ENCODE data around the gene FOXJ2. TPM values are rescaled to one million over a fixed set of nuclear protein-coding genes. Genes with fewer than 3 reads are reported as not detected.

The FOXJ2 gene
- total RNA-seq, 2 donors from 2014 or later, result 10.8 to 21.2 TPM

DNA sequence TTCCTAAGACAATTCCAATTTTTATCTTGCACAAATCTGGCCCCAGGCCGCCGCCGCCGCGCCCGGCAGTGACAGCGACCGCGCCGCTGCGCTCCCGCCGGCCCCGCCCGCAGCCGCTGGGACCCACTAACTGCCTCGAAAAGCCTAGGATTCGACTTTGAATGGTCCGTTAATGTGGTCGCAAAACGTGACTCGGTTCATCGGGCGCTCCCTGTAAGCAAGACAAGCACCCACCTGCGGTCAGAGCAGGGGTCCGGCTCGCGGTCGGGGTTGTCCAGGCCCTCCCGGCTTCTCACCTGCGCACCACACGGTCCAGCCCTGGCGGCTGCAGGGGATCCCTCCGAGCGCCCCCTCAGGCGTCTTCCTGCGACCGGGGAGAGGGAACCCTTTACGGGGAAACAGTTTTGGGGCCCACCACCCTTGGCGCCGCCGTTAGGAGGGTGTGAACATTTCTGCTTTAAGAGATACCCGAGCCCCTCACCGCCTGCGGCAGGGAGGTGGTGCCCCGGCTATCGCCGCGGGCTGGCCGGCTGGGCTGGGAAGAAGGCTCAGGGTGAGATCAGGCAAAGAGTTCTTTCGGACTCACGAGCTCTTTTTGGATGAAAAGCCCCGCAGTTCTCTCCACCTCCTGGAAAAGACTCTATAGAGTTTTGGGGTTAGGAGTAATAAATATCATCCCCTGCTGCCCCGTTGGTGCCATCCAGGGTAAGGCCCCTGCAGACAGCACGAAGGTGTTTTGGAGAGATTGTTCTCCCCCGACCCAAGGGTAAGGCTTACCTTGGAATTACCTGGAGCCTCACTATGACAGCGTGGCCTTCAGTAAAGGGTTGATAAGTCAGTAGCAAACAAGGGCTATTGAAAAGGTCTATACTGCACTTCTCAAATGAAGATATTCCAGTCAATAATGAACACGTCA, 13.6 kb upstream of the FOXJ2 start:
- Histone ChIP-seq H3K27me3 (ENCODE audit: control insufficient read depth, insufficient read depth, low read length, poor library complexity, severe bottlenecking) (no peaks in the 10 kb centered on the region), H3K27ac (ENCODE audit: low read depth, low read length) (no peak overlapping the region), H3K36me3 (ENCODE audit: control insufficient read depth, insufficient read depth, low read length) (no peaks in the 10 kb centered on the region), H3K9me3 (ENCODE audit: control insufficient read depth, low read length) (no peaks in the 10 kb centered on the region), H3K4me1 (ENCODE audit: control insufficient read depth, insufficient read depth, low read length) (no peaks in the 10 kb centered on the region), H3K9ac (ENCODE audit: extremely low read depth, low read length, poor library complexity, severe bottlenecking) (no peak overlapping the region), H3K4me3 (ENCODE audit: low read length) (peak overlapping the region; percentile 85)
- Mint-ChIP-seq H3K27me3 (ENCODE audit: insufficient read depth) (peaks cover 43% of the 10 kb centered on the region), H3K36me3 (ENCODE audit: low read depth) (no peaks in the 10 kb centered on the region), H3K9me3 (no peaks in the 10 kb centered on the region), H3K4me1 (peaks cover 4% of the 10 kb centered on the region), H3K27ac (peak overlapping the region; percentile 15), H3K4me3 (peak overlapping the region; percentile 61)
- 1 to 2% methylated on average over 38 to 58 of the region's 58 CpGs for WGBS, 2 experiments (ENCODE audit: insufficient coverage in 1 of 2, insufficient read length in 1 of 2)
- TF ChIP-seq, protein P1, sequence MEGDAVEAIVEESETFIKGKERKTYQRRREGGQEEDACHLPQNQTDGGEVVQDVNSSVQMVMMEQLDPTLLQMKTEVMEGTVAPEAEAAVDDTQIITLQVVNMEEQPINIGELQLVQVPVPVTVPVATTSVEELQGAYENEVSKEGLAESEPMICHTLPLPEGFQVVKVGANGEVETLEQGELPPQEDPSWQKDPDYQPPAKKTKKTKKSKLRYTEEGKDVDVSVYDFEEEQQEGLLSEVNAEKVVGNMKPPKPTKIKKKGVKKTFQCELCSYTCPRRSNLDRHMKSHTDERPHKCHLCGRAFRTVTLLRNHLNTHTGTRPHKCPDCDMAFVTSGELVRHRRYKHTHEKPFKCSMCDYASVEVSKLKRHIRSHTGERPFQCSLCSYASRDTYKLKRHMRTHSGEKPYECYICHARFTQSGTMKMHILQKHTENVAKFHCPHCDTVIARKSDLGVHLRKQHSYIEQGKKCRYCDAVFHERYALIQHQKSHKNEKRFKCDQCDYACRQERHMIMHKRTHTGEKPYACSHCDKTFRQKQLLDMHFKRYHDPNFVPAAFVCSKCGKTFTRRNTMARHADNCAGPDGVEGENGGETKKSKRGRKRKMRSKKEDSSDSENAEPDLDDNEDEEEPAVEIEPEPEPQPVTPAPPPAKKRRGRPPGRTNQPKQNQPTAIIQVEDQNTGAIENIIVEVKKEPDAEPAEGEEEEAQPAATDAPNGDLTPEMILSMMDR (conservative IDR thresholded peaks at IDR 0.05), result peak; percentile 69
- peak; percentile 98 for DNase-seq

DNA sequence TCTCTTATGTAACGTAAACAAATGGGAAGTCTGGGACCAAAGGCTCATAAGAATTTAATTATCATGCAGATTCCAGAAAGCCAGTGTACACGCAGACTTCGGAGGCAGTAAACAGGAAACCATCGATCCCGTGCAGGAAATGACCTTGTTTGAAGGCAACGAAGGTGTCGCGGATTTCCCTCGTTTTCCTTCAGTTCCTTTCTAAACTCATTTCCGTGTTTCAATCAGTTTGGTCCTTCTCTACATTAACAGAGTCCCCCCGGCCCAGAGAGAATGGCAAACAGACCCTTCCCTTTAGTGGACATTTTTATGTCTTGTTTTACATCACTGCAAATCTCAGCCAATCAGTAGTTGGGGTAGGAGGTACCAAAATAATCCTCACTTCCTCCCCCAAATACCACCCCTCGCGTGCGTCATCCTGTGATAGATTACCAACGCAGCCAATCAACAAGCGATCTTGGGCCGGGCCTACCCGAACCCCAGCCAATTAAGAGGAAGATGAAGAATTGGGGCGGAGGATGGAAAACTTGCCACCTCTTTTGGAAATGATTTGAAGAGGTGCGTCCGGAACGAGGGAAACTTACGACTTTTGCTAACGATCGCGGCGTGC, 6.1 kb upstream of the FOXJ2 start:
- Mint-ChIP-seq H3K27me3 (ENCODE audit: insufficient read depth) (peaks cover 1% of the 10 kb centered on the region), H3K9me3 (no peaks in the 10 kb centered on the region), H3K27ac (peak overlapping the region; percentile 100), H3K4me3 (peak overlapping the region; percentile 84), H3K4me1 (peaks cover 6% of the 10 kb centered on the region), H3K36me3 (ENCODE audit: low read depth) (no peaks in the 10 kb centered on the region)
- Histone ChIP-seq H3K4me1 (ENCODE audit: control insufficient read depth, insufficient read depth, low read length) (no peaks in the 10 kb centered on the region), H3K4me3 (ENCODE audit: low read length) (peak overlapping the region; percentile 87), H3K9ac (ENCODE audit: extremely low read depth, low read length, poor library complexity, severe bottlenecking) (peak overlapping the region; percentile 72), H3K27me3 (ENCODE audit: control insufficient read depth, insufficient read depth, low read length, poor library complexity, severe bottlenecking) (no peaks in the 10 kb centered on the region), H3K36me3 (ENCODE audit: control insufficient read depth, insufficient read depth, low read length) (no peaks in the 10 kb centered on the region), H3K27ac (ENCODE audit: low read depth, low read length) (peak overlapping the region; percentile 92), H3K9me3 (ENCODE audit: control insufficient read depth, low read length) (no peaks in the 10 kb centered on the region)
- WGBS, 2 experiments (ENCODE audit: insufficient coverage in 1 of 2, insufficient read length in 1 of 2), result 1 to 2% methylated on average over 20 to 27 of the region's 27 CpGs
- DNase-seq, result peak; percentile 100
- TF ChIP-seq, protein P1 (conservative IDR thresholded peaks at IDR 0.05), result no peak

DNA sequence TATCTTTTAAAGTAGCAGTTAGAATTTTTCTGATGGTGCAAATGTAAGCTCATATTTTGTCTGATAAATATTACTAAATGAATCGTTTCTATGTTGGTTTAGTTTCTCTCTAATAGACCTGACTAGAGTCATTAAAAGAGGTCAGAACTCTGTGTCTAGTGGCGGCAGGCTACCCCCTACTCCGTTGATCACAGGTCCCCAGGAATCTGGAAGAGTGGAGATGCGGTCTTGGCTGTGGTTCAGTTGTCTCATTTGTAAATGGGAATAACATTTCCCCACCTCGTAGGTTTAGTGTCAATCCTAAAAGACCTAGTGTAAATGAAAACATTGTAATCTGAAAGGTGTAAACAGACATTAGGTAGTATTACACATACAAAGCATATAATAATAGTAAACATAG, 4.7 kb upstream of the FOXJ2 start:
- no peaks in the 10 kb centered on the region for H3K27me3 ChIP-seq (ENCODE audit: control insufficient read depth, insufficient read depth, low read length, poor library complexity, severe bottlenecking)
- H3K9me3 Mint-ChIP-seq, result no peaks in the 10 kb centered on the region
- H3K4me3 ChIP-seq (ENCODE audit: low read length), result peak overlapping the region; percentile 87
- peaks cover 5% of the 10 kb centered on the region for H3K27me3 Mint-ChIP-seq (ENCODE audit: insufficient read depth)
- peaks cover 10% of the 10 kb centered on the region for H3K4me1 Mint-ChIP-seq
- H3K4me1 ChIP-seq (ENCODE audit: control insufficient read depth, insufficient read depth, low read length), result no peaks in the 10 kb centered on the region
- peak overlapping the region; percentile 20 for H3K27ac Mint-ChIP-seq
- WGBS, 2 experiments (ENCODE audit: insufficient coverage in 1 of 2, insufficient read length in 1 of 2), result 93 to 100% methylated on average over 3 to 5 of the region's 5 CpGs
- TF ChIP-seq, protein P1 (conservative IDR thresholded peaks at IDR 0.05), result no peak
- H3K27ac ChIP-seq (ENCODE audit: low read depth, low read length), result no peak overlapping the region
- no peaks in the 10 kb centered on the region for H3K36me3 Mint-ChIP-seq (ENCODE audit: low read depth)
- no peaks in the 10 kb centered on the region for H3K36me3 ChIP-seq (ENCODE audit: control insufficient read depth, insufficient read depth, low read length)
- no peak overlapping the region for H3K9ac ChIP-seq (ENCODE audit: extremely low read depth, low read length, poor library complexity, severe bottlenecking)
- DNase-seq, result no peak
- H3K9me3 ChIP-seq (ENCODE audit: control insufficient read depth, low read length), result no peaks in the 10 kb centered on the region
- H3K4me3 Mint-ChIP-seq, result peak overlapping the region; percentile 84

Data from endodermal cell (in vitro differentiated cells).